Fibroblast of lung (primary cell): ENCODE results near the gene TIMP1.

Source experiments
- CTCF ChIP-seq, 2 donors: IDR thresholded peaks in 1 of 2; conservative IDR thresholded peaks in 1 of 2; 1 replicate in 1 of 2; 2 replicates in 1 of 2; pipeline ENCODE4 v1.5.1; 2011 to 2012; ENCODE audit warnings: low read length in 2 of 2, control low read depth in 1 of 2, inconsistent platforms in 1 of 2, low read depth in 1 of 2, mild to moderate bottlenecking in 1 of 2
- EZH2 ChIP-seq: IDR thresholded peaks from 2 replicates; pipeline ENCODE4 v1.5.1; 2012; ENCODE audit warnings: low read length, control low read depth, mild to moderate bottlenecking; ENCODE audit errors: missing control alignments

- TF ChIP-seq EZH2 (no peak), CTCF (conservative IDR thresholded peaks at IDR 0.05 in 1 of 2, IDR thresholded peaks at IDR 0.05 in 1 of 2; ENCODE audit: low read depth in 1 of 2, low read length in 2 of 2) (no peak)
Measured at GRCh38 chrX:47607091-47607490, 24.9 kb downstream of the TIMP1 start.
